HG03521 (cell line): Measurements from ENCODE around the gene SLC33A1.

Source experiments
- ATAC-seq: cut with Tn5 transposase; IDR thresholded peaks from one replicate; pipeline ENCODE4 v1.9.1; 2021; ENCODE audit warnings: mild to moderate bottlenecking, moderate library complexity; ENCODE audit not compliant: unreplicated experiment

Gene SLC33A1

DNA sequence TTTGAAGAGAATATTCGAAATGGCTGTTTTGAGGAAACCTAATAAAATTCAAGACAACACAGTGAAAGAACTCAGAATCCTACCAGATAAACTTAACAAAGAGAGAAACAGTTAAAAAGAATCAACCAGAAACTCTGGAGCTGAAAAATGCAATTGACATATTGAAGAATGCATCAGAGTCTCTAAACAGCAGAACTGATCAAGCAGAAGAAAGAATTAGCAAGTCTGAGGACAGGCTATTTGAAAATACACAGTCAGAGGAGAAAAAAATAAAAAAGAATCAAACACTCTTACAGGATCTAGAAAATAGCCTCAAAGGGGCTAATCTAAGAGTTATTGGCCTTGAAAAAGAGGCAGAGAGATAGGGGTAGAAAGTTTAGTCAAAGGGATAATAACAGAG lies 61.7 kb downstream of the SLC33A1 start:
- no peak for ATAC-seq

GRCh38 chr3:155791190-155791589 lies 63.0 kb downstream of the SLC33A1 start:
- ATAC-seq: no peak

GRCh38 chr3:155790272-155790925 lies 63.8 kb downstream of the SLC33A1 start:
- no peak for ATAC-seq

GRCh38 chr3:155785662-155786295 lies 68.4 kb downstream of the SLC33A1 start:
- ATAC-seq: no peak

GRCh38 chr3:155782390-155782953 lies 71.8 kb downstream of the SLC33A1 start:
- ATAC-seq: no peak

GRCh38 chr3:155780291-155780690 lies 73.9 kb downstream of the SLC33A1 start:
- ATAC-seq: no peak

GRCh38 chr3:155778462-155778861 lies 75.8 kb downstream of the SLC33A1 start:
- ATAC-seq: no peak

DNA sequence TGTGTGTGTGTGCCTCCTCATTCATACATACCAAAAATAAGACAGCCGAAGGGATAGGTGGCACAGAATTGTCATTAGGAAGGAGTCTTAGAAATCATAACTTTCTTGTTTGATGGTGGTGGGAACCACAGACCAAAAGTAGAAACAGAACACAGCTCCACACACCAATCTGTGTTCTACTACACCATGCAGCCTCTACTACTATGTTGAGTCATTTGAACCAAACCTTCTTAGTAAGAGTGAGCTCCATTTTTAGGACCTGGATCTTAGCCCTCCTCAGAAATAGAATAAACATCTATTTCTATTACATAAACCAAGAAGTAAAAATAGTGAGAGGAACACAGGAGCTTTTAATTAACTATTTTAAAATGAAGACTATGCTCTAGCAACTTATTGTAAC lies 81.4 kb downstream of the SLC33A1 start:
- no peak for ATAC-seq

DNA sequence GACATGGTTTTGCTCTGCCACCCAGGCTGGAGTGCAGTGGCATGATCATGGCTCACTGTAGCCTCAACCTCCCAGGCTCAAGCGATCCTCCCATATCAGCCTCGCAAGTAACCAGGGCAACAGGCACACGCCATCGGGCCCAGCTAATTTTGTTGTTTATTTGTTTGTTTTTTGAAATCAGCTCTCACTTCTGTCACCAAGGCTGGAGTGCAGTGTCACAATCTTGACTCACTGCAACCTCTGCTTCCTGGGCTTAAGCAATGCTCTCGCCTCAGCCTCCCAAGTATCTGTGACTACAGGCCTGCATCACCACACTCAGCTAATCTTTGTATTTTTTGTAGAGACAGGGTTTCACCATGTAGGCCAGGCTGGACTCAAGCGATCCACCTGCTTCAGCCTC lies 83.1 kb downstream of the SLC33A1 start:
- ATAC-seq: no peak
